MV-4-11 (cell line): ENCODE data around the gene COIL.
"Not testable (repeated sequence)": the region's sequence is repeated elsewhere in the genome, so short reads cannot be mapped to it uniquely, and the experiment has no call there.

Experiments used
- DNase-seq: peaks from one replicate; lab custom pipeline; 2025; lab: John Stamatoyannopoulos, UW

COIL gene

GRCh38 chr17:56977673-56978395 lies 17.0 kb upstream of the COIL start, which contains the start of gene SCPEP1:
Gene SCPEP1, plus strand, starts transcription at chr17:56978131. Its CDS starts 29 bp downstream, at chr17:56978160.
- DNase-seq, result peak; percentile 69

GRCh38 chr17:56976941-56977608 lies 16.2 kb upstream of the COIL start:
- DNase-seq, result no peak

- no peak for DNase-seq
Observed at GRCh38 chr17:56975656-56976055, 14.8 kb upstream of the COIL start.

- DNase-seq, result no peak
Observed at GRCh38 chr17:56974055-56974454, 13.2 kb upstream of the COIL start.

- DNase-seq, result no peak
Observed at GRCh38 chr17:56973520-56973919, 12.7 kb upstream of the COIL start.

GRCh38 chr17:56972111-56972730 lies 11.4 kb upstream of the COIL start:
- no peak for DNase-seq

- no peak for DNase-seq
Observed at GRCh38 chr17:56970974-56971373, 10.1 kb upstream of the COIL start.

- DNase-seq, result no peak
Observed at GRCh38 chr17:56966338-56966737, 5.5 kb upstream of the COIL start.

GRCh38 chr17:56965681-56966080 lies 4.8 kb upstream of the COIL start:
- DNase-seq, result not testable (repeated sequence)

GRCh38 chr17:56965241-56965640 lies 4.4 kb upstream of the COIL start:
- not testable (repeated sequence) for DNase-seq

- DNase-seq, result no peak
Observed at GRCh38 chr17:56956992-56957391, 3.9 kb downstream of the COIL start.

- DNase-seq, result no peak
Observed at GRCh38 chr17:56949595-56949994, 11.3 kb downstream of the COIL start.

- no peak for DNase-seq
Observed at GRCh38 chr17:56948491-56948890, 12.4 kb downstream of the COIL start.

GRCh38 chr17:56947741-56948140 lies 13.1 kb downstream of the COIL start:
- DNase-seq, result no peak

- DNase-seq, result no peak
Observed at GRCh38 chr17:56945938-56946505, 14.8 kb downstream of the COIL start.

GRCh38 chr17:56943505-56944125 lies 17.2 kb downstream of the COIL start:
- no peak for DNase-seq

GRCh38 chr17:56939869-56940484 lies 20.9 kb downstream of the COIL start:
- DNase-seq, result peak; percentile 84

- not testable (repeated sequence) for DNase-seq
Observed at GRCh38 chr17:56938206-56938605, 22.6 kb downstream of the COIL start.

- no peak for DNase-seq
Observed at GRCh38 chr17:56937687-56938086, 23.2 kb downstream of the COIL start.

- no peak for DNase-seq
Observed at GRCh38 chr17:56936697-56937322, 24.0 kb downstream of the COIL start.

GRCh38 chr17:56935461-56935860 lies 25.4 kb downstream of the COIL start:
- no peak for DNase-seq
